GM12874 (cell line): ENCODE results near the gene ATP2C1.

Experiments used
- TF ChIP-seq, protein P1 (sequence below): IDR thresholded peaks from 2 replicates; pipeline ENCODE4 v1.5.1; 2011; ENCODE audit warnings: low read depth, mild to moderate bottlenecking, control low read depth, low read length, moderate library complexity; ENCODE audit not compliant: insufficient read depth

The ATP2C1 gene

DNA sequence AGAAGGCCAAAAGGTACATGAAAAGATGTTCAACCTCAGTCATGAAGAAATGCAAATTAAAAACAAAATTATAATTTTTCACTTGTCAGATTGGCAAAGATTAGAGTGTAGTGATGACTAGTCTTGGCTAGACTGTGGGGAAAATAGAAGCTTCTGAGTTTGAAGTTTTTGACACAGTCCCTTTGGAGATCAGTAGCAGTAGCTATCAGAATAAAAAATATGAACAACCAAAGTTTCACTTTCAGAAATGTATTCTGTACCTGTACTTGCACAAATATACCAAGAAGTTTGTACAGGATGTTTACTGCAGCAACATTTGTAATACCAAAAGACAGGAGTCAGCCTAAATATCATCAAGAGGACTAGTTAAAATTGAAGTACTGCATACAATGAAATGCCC lies 14.1 kb downstream of the ATP2C1 start:
- TF ChIP-seq, protein P1, sequence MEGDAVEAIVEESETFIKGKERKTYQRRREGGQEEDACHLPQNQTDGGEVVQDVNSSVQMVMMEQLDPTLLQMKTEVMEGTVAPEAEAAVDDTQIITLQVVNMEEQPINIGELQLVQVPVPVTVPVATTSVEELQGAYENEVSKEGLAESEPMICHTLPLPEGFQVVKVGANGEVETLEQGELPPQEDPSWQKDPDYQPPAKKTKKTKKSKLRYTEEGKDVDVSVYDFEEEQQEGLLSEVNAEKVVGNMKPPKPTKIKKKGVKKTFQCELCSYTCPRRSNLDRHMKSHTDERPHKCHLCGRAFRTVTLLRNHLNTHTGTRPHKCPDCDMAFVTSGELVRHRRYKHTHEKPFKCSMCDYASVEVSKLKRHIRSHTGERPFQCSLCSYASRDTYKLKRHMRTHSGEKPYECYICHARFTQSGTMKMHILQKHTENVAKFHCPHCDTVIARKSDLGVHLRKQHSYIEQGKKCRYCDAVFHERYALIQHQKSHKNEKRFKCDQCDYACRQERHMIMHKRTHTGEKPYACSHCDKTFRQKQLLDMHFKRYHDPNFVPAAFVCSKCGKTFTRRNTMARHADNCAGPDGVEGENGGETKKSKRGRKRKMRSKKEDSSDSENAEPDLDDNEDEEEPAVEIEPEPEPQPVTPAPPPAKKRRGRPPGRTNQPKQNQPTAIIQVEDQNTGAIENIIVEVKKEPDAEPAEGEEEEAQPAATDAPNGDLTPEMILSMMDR: no peak

DNA sequence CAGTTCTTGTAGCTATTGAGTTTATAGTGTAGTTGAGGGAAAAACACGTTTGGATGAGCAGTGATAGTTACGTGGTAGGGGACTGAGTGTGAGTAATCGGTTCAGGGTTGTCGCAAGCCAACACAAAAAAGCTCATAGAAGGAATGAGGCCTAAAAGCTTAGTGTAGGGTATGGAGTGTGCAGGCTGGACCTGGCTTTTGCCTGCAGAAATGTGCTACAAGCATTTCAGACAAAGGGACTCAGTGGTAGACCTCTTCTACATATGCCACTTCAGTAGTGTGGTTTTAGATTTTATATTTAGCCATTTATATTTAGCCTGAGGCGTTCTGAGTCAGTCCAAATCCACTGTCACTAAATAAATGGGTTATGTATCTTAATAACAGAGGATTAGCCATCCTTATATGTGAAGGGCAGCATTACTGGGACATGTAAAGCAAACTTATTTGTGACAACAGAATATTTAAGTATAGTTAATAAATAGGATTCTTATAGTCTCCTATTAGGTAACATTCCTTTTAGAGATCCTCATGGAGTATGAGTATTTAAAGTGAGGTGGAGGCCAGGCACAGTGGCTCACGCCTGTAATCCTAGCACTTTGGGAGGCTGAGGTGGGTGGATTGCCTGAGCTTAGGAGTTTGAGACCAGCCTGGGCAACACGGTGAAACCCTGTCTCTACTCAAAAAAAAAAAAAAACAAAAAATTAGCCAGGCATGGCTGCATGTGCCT lies 21.8 kb downstream of the ATP2C1 start:
- TF ChIP-seq, protein P1: no peak

DNA sequence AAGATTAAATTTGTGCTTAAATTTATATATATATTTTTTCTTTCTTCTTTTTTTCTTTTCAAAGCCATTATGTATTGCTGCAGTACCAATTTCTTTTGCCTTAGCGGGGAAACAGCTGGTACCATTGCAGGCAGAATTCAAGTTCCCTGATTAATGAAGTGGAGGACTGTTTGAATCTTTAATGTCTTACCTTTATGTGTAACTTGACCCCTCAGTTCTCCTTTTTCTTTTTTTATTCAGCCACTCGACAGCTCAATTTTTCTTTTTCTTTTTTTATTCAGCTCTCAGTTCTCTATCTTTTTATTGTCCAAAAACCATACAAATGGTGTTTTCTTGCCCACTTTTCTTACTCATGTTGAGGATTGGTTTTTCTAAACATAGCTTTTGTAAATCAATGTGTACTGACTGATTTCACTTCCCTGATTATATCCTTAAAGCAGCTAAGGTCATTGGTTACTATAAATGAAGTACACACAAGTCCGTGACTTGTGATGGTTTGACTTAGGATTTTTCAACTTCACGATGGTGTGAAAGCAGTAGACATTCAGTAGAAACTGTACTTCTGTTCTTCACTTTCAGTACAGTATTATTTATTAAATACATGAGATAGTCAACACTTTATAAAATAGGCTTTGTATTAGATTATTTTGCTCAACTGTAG lies 22.8 kb downstream of the ATP2C1 start:
- TF ChIP-seq, protein P1: no peak

DNA sequence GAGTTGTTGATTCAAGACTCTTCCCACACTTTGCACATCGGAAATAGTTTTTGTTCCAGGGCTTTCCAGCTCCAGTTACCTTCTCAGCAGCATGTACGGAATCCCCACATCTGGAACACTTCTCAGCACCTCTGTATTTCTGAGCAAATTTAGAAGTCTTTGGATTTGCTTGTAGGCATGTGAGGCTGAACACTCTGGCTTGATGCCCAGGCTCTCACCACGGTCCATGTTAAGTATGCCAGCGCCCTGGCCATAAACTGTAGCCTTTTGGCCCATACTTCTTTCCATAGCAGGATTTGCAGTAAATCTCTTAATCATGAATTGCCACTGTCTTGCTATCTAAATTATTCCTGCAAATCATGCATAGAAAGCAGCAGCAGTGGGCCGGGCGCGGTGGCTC lies 24.4 kb downstream of the ATP2C1 start:
- TF ChIP-seq, protein P1: no peak

DNA sequence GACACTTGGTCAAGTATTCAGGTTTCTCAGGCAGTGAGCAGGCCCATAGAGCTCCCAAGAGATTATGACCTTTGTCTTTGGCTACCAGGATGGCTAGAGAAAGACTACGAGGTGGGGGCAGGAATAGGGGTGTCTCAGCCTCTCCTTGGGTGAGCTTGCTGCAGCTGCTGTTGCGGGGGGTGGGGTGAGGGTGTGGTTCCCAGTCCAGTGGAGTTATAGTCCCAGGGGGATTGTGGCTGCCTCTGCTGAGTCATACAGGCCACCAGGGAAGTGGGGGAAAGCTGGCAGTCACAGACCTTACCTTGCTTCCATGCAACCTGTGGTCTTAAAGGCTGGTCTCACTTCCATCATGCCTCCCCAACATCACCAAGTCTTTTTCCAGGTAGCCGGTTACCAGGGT lies 31.7 kb downstream of the ATP2C1 start:
- TF ChIP-seq, protein P1: no peak

DNA sequence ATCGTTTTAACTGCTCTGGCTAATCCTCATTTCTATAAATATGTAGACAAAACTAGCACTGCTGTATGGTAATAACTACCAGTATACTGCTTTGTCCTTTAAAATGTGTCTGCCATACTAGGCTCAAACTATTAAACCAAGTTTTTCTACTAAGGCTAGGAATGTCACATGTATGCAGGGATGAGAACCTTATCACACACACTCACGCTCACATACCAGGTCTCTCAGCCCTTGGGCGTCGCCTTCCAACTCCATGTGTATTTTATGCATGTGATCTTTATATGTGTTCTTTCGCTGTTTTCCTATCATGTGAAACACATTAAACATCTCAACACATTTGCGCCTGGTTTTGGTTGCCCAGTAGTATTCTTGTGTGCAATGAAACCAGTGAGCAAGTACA lies 32.6 kb downstream of the ATP2C1 start:
- TF ChIP-seq, protein P1: no peak

DNA sequence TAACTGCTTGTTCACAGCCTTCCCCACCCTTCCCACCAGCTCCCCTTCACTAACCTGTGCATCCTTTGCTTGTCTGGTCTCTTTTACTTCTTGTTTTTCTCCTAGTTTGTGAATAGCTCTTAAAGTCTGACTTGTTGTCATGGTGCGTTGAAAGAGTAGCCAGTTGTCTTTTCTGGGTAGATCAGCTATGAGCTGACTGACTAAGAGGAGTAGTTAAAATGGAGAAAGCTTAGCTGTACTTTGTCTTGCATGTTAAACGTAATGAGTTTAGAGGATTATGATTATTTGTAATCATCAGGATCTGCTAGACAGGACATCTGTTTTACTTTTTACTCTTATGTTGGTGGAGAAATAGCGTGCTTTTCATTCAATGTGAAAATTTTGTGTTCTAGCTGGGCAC lies 35.9 kb downstream of the ATP2C1 start:
- TF ChIP-seq, protein P1: no peak
